ENCODE measurements around the gene KIF5A. TPM values are rescaled to one million over a fixed set of nuclear protein-coding genes. Genes with fewer than 3 reads are reported as not detected.

KIF5A gene
- total RNA-seq, 2 donors from 2014 or later: 0.81 to 2.7 TPM

- no peak for TF ChIP-seq CTCF (IDR thresholded peaks at IDR 0.05)
- peak overlapping the region; percentile 96 to 99 for H3K27ac ChIP-seq
- peaks cover 29% of the 10 kb centered on the region for H3K36me3 ChIP-seq
- no peak for ATAC-seq (ENCODE audit: insufficient number of reproducible peaks, low FRiP score, low read depth)
- no peak for DNase-seq (ENCODE audit: low spot score)
- H3K9me3 ChIP-seq: no peaks in the 10 kb centered on the region
- H3K27me3 ChIP-seq (replicated peaks; ENCODE audit: insufficient read depth): no peaks in the 10 kb centered on the region
- H3K4me1 ChIP-seq (ENCODE audit: control insufficient read depth in 1 of 2, low read depth in 2 of 2): peaks cover 43 to 66% of the 10 kb centered on the region in 2 donors
- peak overlapping the region; percentile 90 for H3K4me3 ChIP-seq
Measured at GRCh38 chr12:57521525-57522010, 28.3 kb upstream of the KIF5A start.

- ATAC-seq (ENCODE audit: insufficient number of reproducible peaks, low FRiP score, low read depth) (peak; percentile 42), DNase-seq (ENCODE audit: low spot score) (peak; percentile 60)
- H3K4me1 ChIP-seq (ENCODE audit: control insufficient read depth in 1 of 2, low read depth in 2 of 2): peaks cover 43 to 63% of the 10 kb centered on the region in 2 donors
- H3K9me3 ChIP-seq: no peaks in the 10 kb centered on the region
- no peaks in the 10 kb centered on the region for H3K27me3 ChIP-seq (replicated peaks; ENCODE audit: insufficient read depth)
- H3K36me3 ChIP-seq: peaks cover 28% of the 10 kb centered on the region
- H3K4me3 ChIP-seq: peak within 1 kb of the TSS; percentile 90
- no peak for TF ChIP-seq CTCF (IDR thresholded peaks at IDR 0.05)
- peak within 1 kb of the TSS; percentile 96 to 99 for H3K27ac ChIP-seq
Measured at GRCh38 chr12:57522011-57522886, 27.6 kb upstream of the KIF5A start, which contains the start of gene MBD6. TSS of gene MBD6 (plus strand) at chr12:57522824. CDS start at chr12:57524304, 1,480 bp downstream.

GRCh38 chr12:57522887-57523705 lies 26.7 kb upstream of the KIF5A start:
- TF ChIP-seq CTCF (IDR thresholded peaks at IDR 0.05): no peak
- Histone ChIP-seq H3K27ac (peak overlapping the region; percentile 89 to 99), H3K4me3 (peak overlapping the region; percentile 90), H3K27me3 (replicated peaks; ENCODE audit: insufficient read depth) (no peaks in the 10 kb centered on the region), H3K4me1 (ENCODE audit: control insufficient read depth in 1 of 2, low read depth in 2 of 2) (peaks cover 35 to 55% of the 10 kb centered on the region in 2 donors), H3K36me3 (peaks cover 35% of the 10 kb centered on the region), H3K9me3 (no peaks in the 10 kb centered on the region)
- ATAC-seq (ENCODE audit: insufficient number of reproducible peaks, low FRiP score, low read depth) (no peak), DNase-seq (ENCODE audit: low spot score) (peak; percentile 17)

GRCh38 chr12:57523706-57524614 lies 25.9 kb upstream of the KIF5A start:
- ATAC-seq (ENCODE audit: insufficient number of reproducible peaks, low FRiP score, low read depth): no peak
- Histone ChIP-seq H3K36me3 (peaks cover 43% of the 10 kb centered on the region), H3K27me3 (replicated peaks; ENCODE audit: insufficient read depth) (no peaks in the 10 kb centered on the region), H3K27ac (peak overlapping the region; percentile 14 to 99), H3K4me1 (ENCODE audit: control insufficient read depth in 1 of 2, low read depth in 2 of 2) (peaks cover 26 to 46% of the 10 kb centered on the region in 2 donors), H3K9me3 (no peaks in the 10 kb centered on the region), H3K4me3 (peak overlapping the region; percentile 90)
- DNase-seq (ENCODE audit: low spot score): no peak
- TF ChIP-seq CTCF (IDR thresholded peaks at IDR 0.05): no peak

Data from thoracic aorta (tissue), 2 donors.